Vagina (tissue), 2 donors: ENCODE data around the gene ZNF98.

Experiments used
- CTCF ChIP-seq, 3 experiments: fragments of 450-650 bp in 2 of 3; fragments of 200-600 bp in 1 of 3; sonication (generic) in 1 of 3; IDR thresholded peaks; one replicate each; pipeline ENCODE4 v1.5.1; 2017 to 2019; ENCODE audit warnings: antibody characterized with exemption in 3 of 3, mild to moderate bottlenecking in 2 of 3, moderate library complexity in 2 of 3
- POLR2A ChIP-seq, 2 donors: fragments of 450-650 bp; IDR thresholded peaks; one replicate each; pipeline ENCODE4 v1.6.1; 2017; ENCODE audit warnings: antibody characterized with exemption in 2 of 2, mild to moderate bottlenecking in 2 of 2, moderate library complexity in 2 of 2

- TF ChIP-seq CTCF (IDR thresholded peaks at IDR 0.05) (no peak), POLR2A (IDR thresholded peaks at IDR 0.05) (no peak)
Observed at GRCh38 chr19:22427547-22427946, 5.4 kb upstream of the ZNF98 start.
